Psoas muscle (tissue), 8 donors: ENCODE results near the gene ITPA. TPM values are rescaled to one million over a fixed set of nuclear protein-coding genes. Genes with fewer than 3 reads are reported as not detected.

ENCODE experiments used
- ATAC-seq, 4 donors: fragments of 200-7000 bp; cut with Tn5 transposase; one replicate each; pipeline ENCODE4 v1.9.1; 2020; ENCODE audit warnings: moderate library complexity in 3 of 4, mild to moderate bottlenecking in 2 of 4
- DNase-seq, 2 donors: peaks; one replicate each; pipeline ENCODE4 v3.0.0-alpha.2; 2020
- H3K27ac ChIP-seq: fragments of 200-600 bp; one replicate; pipeline ENCODE4 v1.8.0; 2022
- H3K27me3 ChIP-seq, 3 donors: fragments of 200-600 bp in 1 of 3; one replicate each; pipeline versions ENCODE4 v1.6.1 to v1.8.0; 2013 to 2022; ENCODE audit warnings: low read length in 2 of 3, mild to moderate bottlenecking in 2 of 3, moderate library complexity in 1 of 3; ENCODE audit not compliant: insufficient read depth in 3 of 3
- H3K36me3 ChIP-seq, 2 donors: fragments of 200-600 bp in 1 of 2; one replicate each; pipeline versions ENCODE4 v1.6.1 to v1.8.0; 2013 to 2022; ENCODE audit warnings: low read depth in 1 of 2, mild to moderate bottlenecking in 1 of 2, moderate library complexity in 1 of 2; ENCODE audit not compliant: insufficient read depth in 1 of 2
- H3K4me1 ChIP-seq: fragments of 200-600 bp; one replicate; pipeline ENCODE4 v1.8.0; 2022
- H3K4me3 ChIP-seq: fragments of 200-600 bp; one replicate; pipeline ENCODE4 v1.8.0; 2022; ENCODE audit warnings: mild to moderate bottlenecking
- H3K9me3 ChIP-seq: fragments of 200-600 bp; one replicate; pipeline ENCODE4 v1.8.0; 2022
- CTCF ChIP-seq: fragments of 200-600 bp; IDR thresholded peaks from one replicate; pipeline ENCODE4 v1.8.0; 2022; ENCODE audit warnings: antibody characterized with exemption
- WGBS, 3 donors: extraction: QIAGEN DNeasy Blood & Tissue Kit; methylation state at CpG; one replicate each; pipeline versions ENCODE4 v1.1.6 to v1.1.7; 2013; 5-methylcytosine and 5-hydroxymethylcytosine counted together
- intact Hi-C, 2 donors: fragments of 100-400 bp; cut with DNase I; formaldehyde crosslinking; loops; one replicate each; pipeline versions ENCODE4 v1.11.0 to v1.14.2; 2022
- polyA plus RNA-seq, 3 donors: library from polyadenylated mRNA; stranded (reverse); fragments of 200-250 nt; gene quantifications; one replicate each; pipeline ENCODE4 v1.2.3, GENCODE V29; 2013
- total RNA-seq, 4 donors: library from RNA; stranded (reverse); fragmentation: NEBNext Ultra II Directional in 2 of 4; extraction: Animal tissue kit (Norgen Biotek cat#: 25700) in 2 of 4; gene quantifications; one replicate each; pipeline versions ENCODE4 v1.2.1 to v1.2.4, GENCODE V29; 2021 to 2023
- donor health status: healthy with polysubstance abuse.
- donor health status: DM: no; HTN: no; CAD: no; lungs with moderate emphysema.
- donor health status: Bipolar disorder and iron deficiency.
- donor health status: healthy.
- donor health status: DM: yes; HTN: yes; CAD: no.
- donor health status: DM: no; HTN: no; CAD: no.
- donor health status: DM: no; HTN: no; CAD: no.
- donor health status: DM: yes; HTN: yes; CAD: no.

ITPA gene
- total and polyA plus RNA-seq, 7 donors: 19.6 to 83.9 (median 26.0) TPM

GRCh38 chr20:3193806-3194616 is 15.3 kb upstream of the ITPA start:
- H3K4me3 ChIP-seq: no peak overlapping the region
- H3K27me3 ChIP-seq: no peaks in the 10 kb centered on the region
- H3K9me3 ChIP-seq: no peaks in the 10 kb centered on the region
- no peak for ATAC-seq
- peaks cover 10 to 96% of the 10 kb centered on the region in 2 donors for H3K36me3 ChIP-seq
- intact Hi-C loops: no loop called here
- DNase-seq: peak in 1 of 2 donors; percentile 25
- no peaks in the 10 kb centered on the region for H3K4me1 ChIP-seq
- TF ChIP-seq CTCF: no peak
- no peak overlapping the region for H3K27ac ChIP-seq
- 93 to 95% (median 94%) methylated on average over 14 of the region's 14 CpGs for WGBS, 3 donors

GRCh38 chr20:3194617-3195280 is 14.5 kb upstream of the ITPA start:
- TF ChIP-seq CTCF: no peak
- no peaks in the 10 kb centered on the region for H3K27me3 ChIP-seq
- peaks cover 10 to 96% of the 10 kb centered on the region in 2 donors for H3K36me3 ChIP-seq
- H3K27ac ChIP-seq: no peak overlapping the region
- no peaks in the 10 kb centered on the region for H3K4me1 ChIP-seq
- DNase-seq (peak in 1 of 2 donors; percentile 42), ATAC-seq (no peak)
- H3K4me3 ChIP-seq: no peak overlapping the region
- H3K9me3 ChIP-seq: no peaks in the 10 kb centered on the region
- WGBS, 3 donors: 95 to 97% (median 95%) methylated on average over 10 of the region's 10 CpGs
- intact Hi-C loops: no loop called here

- DNase-seq: peak in 1 of 2 donors; percentile 18
- H3K4me3 ChIP-seq: no peak overlapping the region
- peaks cover 10 to 96% of the 10 kb centered on the region in 2 donors for H3K36me3 ChIP-seq
- TF ChIP-seq CTCF: no peak
- WGBS, 3 donors: 92 to 94% (median 93%) methylated on average over 7 of the region's 7 CpGs
- H3K27me3 ChIP-seq: no peaks in the 10 kb centered on the region
- intact Hi-C loops: no loop called here
- H3K9me3 ChIP-seq: no peaks in the 10 kb centered on the region
- H3K27ac ChIP-seq: no peak overlapping the region
- H3K4me1 ChIP-seq: no peaks in the 10 kb centered on the region
- no peak for ATAC-seq
Measured at GRCh38 chr20:3195590-3196237, 13.6 kb upstream of the ITPA start.

GRCh38 chr20:3199206-3199605 is 10.1 kb upstream of the ITPA start:
- H3K36me3 ChIP-seq: peaks cover 2 to 82% of the 10 kb centered on the region in 2 donors

More at GRCh38 chr20:3199206-3199605, 10.1 kb upstream of the ITPA start:
- WGBS, 3 donors: 47 to 69% (median 50%) methylated on average over 2 of the region's 2 CpGs
- Histone ChIP-seq H3K27ac (no peak overlapping the region), H3K4me1 (peaks cover 7% of the 10 kb centered on the region), H3K9me3 (no peaks in the 10 kb centered on the region), H3K27me3 (no peaks in the 10 kb centered on the region), H3K4me3 (no peak overlapping the region)
- no peak for TF ChIP-seq CTCF
- intact Hi-C loops: no loop called here
- DNase-seq (peak in 1 of 2 donors; percentile 15), ATAC-seq (no peak)
